Heart left ventricle (tissue), 13 donors: ENCODE results near the gene CDK3.

Experiments used
- POLR2A ChIP-seq, 2 donors: fragments of 450-650 bp; IDR thresholded peaks; one replicate each; pipeline ENCODE4 v1.6.1; 2017; ENCODE audit warnings: antibody characterized with exemption in 2 of 2, mild to moderate bottlenecking in 2 of 2, moderate library complexity in 2 of 2
- TF ChIP-seq, protein P1 (sequence below), 12 donors: fragments of 200-600 bp; sonication (generic) in 4 of 12; IDR thresholded peaks; one replicate each; pipeline versions ENCODE4 v1.5.0 to v1.8.0; 2018 to 2022; ENCODE audit warnings: antibody characterized with exemption in 12 of 12, mild to moderate bottlenecking in 5 of 12
- donor health status: ischemic (EF 13 %, LVEDD 7.1; RV severe dilation, severe dysfunction).
- donor health status: DM: no; HTN: yes; CAD: no.
- donor health status: DM: no; HTN: no; CAD: no.
- donor health status: ischemic (EF 25% LVEDD 6.9; RV normal size, moderate dysfunction).
- donor health status: ischemic (EF 25% LVEDD 5.7; RV mildly dilated, moderate dysfunction).
- donor health status: ischemic (EF 35%, LVEDD 5.7; RV mildly dilated, moderate dysfunction).
- donor health status: nonischemic (EF 11% LVEDD 7.7; RV severe dilation, severe dysfunction).
- donor health status: DM: yes; HTN: yes; CAD: no.
- donor health status: PGD.
- donor health status: ischemic (EF 29% LVEDD 5.4; RV normal size, mild dysfunction).
- donor health status: nonischemic (EF 23%, LVEDD 6.1; RV moderate dilation, normal function).

DNA sequence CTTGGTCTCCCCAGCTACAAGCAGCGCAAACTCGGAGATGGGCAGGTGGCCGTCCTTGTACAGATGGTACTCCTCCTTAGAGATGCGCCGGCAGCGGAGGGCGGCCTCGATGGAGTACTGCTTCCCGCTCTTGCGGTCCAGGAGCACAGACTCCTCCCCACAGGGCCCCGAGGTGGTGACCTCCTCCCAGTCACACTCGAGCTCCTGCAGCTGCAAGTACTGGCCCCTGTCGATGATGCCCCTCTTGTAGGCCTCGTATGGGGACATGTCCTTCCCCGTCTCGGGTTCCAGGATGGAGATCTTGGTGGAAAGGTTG, 7.2 kb downstream of the CDK3 start:
- TF ChIP-seq, protein P1, sequence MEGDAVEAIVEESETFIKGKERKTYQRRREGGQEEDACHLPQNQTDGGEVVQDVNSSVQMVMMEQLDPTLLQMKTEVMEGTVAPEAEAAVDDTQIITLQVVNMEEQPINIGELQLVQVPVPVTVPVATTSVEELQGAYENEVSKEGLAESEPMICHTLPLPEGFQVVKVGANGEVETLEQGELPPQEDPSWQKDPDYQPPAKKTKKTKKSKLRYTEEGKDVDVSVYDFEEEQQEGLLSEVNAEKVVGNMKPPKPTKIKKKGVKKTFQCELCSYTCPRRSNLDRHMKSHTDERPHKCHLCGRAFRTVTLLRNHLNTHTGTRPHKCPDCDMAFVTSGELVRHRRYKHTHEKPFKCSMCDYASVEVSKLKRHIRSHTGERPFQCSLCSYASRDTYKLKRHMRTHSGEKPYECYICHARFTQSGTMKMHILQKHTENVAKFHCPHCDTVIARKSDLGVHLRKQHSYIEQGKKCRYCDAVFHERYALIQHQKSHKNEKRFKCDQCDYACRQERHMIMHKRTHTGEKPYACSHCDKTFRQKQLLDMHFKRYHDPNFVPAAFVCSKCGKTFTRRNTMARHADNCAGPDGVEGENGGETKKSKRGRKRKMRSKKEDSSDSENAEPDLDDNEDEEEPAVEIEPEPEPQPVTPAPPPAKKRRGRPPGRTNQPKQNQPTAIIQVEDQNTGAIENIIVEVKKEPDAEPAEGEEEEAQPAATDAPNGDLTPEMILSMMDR (IDR thresholded peaks at IDR 0.05), result no peak
- no peak for TF ChIP-seq POLR2A (IDR thresholded peaks at IDR 0.05)
